Measurements from ENCODE around the gene TBX4. TPM values are rescaled to one million over a fixed set of nuclear protein-coding genes. Genes with fewer than 3 reads are reported as not detected.

The TBX4 gene
- total RNA-seq, 1 experiment from 2014 or later, result not detected

DNA sequence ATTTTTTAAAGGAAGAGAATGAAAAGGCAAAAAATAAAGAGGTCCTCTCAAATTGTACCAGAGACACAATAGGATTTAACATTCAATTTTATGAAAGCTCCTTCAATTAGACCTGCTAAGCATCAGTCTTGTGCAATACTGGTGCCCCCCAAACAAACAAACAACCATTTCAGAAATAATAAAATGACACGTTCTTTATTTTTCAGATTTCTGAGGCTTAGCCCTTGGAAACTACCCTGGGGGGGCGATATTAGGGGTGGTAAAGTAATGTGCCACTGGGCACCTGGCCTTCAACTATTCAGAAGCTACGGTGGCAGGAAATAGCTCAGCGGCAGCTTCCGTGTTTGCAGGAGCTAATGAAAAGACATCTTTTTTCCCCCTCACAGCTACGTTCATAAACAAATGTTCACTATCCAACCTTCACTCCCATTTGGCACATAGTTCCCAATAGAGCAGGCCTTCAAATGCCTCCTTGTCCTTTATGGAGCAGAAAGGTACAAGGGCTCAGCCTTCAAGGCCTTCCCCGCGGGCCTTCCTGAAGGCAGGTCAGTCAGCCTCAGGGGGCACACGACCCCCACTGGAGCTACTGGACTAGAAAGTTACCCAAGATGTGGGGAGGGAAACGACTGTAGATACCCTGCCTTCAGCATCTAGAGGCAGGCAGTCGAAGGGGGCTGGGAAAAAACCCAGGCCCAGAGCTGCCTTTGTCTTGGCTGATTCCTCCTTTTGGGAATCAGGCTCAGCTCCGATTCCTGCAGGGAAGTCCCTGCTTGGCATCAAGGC lies 44.1 kb downstream of the TBX4 start:
- H2BK15ac ChIP-seq (ENCODE audit: low read depth, low read length), result no peak overlapping the region
- H3K36me3 Mint-ChIP-seq (ENCODE audit: insufficient read depth in 1 of 3, low read depth in 3 of 3), result no peaks in the 10 kb centered on the region
- no peak overlapping the region for H4K5ac ChIP-seq (ENCODE audit: insufficient read length, low read depth, low read length)
- H3K9ac ChIP-seq (ENCODE audit: extremely low read depth, insufficient read length, low read length), result no peak overlapping the region
- H2BK5ac ChIP-seq (ENCODE audit: insufficient read length, low read length), result no peak overlapping the region
- H3T11ph ChIP-seq (ENCODE audit: low read length), result no peak overlapping the region
- H3K4me1 Mint-ChIP-seq, result peaks cover 12 to 16% of the 10 kb centered on the region in 2 experiments
- H3K4me2 ChIP-seq (ENCODE audit: insufficient read depth, insufficient read length, low read length), result no peak overlapping the region
- no peak overlapping the region for H3K56ac ChIP-seq (ENCODE audit: insufficient read length, low read depth, low read length)
- H3K27me3 ChIP-seq (ENCODE audit: insufficient read depth, low read length), result no peaks in the 10 kb centered on the region
- no peak overlapping the region; a peak in 1 of 7 replicates for H3K27ac Mint-ChIP-seq
- H3K27me3 Mint-ChIP-seq (ENCODE audit: low read depth), result peaks cover 7% of the 10 kb centered on the region; the same call in 1 of the 2 replicates
- H2BK20ac ChIP-seq (ENCODE audit: low read depth, low read length, poor library complexity, severe bottlenecking), result no peak overlapping the region
- no peak overlapping the region for H3K23ac ChIP-seq (ENCODE audit: insufficient read length, low read depth, low read length)
- H3K79me2 ChIP-seq (ENCODE audit: insufficient read depth, low read length), result no peaks in the 10 kb centered on the region
- no peak overlapping the region for H3K27ac ChIP-seq (ENCODE audit: insufficient read length, low read depth, low read length)
- no peaks in the 10 kb centered on the region for H3K9me3 Mint-ChIP-seq
- DNase-seq, result no peak
- no peak overlapping the region for H4K91ac ChIP-seq (ENCODE audit: insufficient read length, low read depth, low read length)
- no peak overlapping the region for H3K4ac ChIP-seq (ENCODE audit: low read depth, low read length)
- peak overlapping the region; percentile 73 for H2AFZ ChIP-seq (ENCODE audit: low read length)
- no peaks in the 10 kb centered on the region for H3K79me1 ChIP-seq (ENCODE audit: insufficient read depth, low read depth, low read length, poor library complexity, severe bottlenecking)
- no peak overlapping the region for H3K4me3 Mint-ChIP-seq
- H2BK12ac ChIP-seq (ENCODE audit: insufficient read length, low read depth, low read length), result no peak overlapping the region
- no peaks in the 10 kb centered on the region for H3K9me3 ChIP-seq (ENCODE audit: control insufficient read depth, low read depth, low read length)
- no peak overlapping the region for H3K14ac ChIP-seq (ENCODE audit: insufficient read depth, low read length)
- TF ChIP-seq, protein P1, sequence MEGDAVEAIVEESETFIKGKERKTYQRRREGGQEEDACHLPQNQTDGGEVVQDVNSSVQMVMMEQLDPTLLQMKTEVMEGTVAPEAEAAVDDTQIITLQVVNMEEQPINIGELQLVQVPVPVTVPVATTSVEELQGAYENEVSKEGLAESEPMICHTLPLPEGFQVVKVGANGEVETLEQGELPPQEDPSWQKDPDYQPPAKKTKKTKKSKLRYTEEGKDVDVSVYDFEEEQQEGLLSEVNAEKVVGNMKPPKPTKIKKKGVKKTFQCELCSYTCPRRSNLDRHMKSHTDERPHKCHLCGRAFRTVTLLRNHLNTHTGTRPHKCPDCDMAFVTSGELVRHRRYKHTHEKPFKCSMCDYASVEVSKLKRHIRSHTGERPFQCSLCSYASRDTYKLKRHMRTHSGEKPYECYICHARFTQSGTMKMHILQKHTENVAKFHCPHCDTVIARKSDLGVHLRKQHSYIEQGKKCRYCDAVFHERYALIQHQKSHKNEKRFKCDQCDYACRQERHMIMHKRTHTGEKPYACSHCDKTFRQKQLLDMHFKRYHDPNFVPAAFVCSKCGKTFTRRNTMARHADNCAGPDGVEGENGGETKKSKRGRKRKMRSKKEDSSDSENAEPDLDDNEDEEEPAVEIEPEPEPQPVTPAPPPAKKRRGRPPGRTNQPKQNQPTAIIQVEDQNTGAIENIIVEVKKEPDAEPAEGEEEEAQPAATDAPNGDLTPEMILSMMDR (conservative IDR thresholded peaks at IDR 0.05), result no peak
- no peak overlapping the region for H2AK5ac ChIP-seq (ENCODE audit: insufficient read length, low read length)
- no peaks in the 10 kb centered on the region; the same call in 1 of the 2 replicates for H3K4me1 ChIP-seq (ENCODE audit: insufficient read depth, low read length)
- H4K8ac ChIP-seq (replicated peaks; ENCODE audit: insufficient read length, low read depth, low read length), result no peak overlapping the region
- WGBS (ENCODE audit: extremely low coverage, insufficient read length, low lambda C conversion rate), result no CpG with 5 or more reads among the region's 12 CpGs
- H3K18ac ChIP-seq (ENCODE audit: insufficient read length, low read depth, low read length), result no peak overlapping the region
- H4K20me1 ChIP-seq (ENCODE audit: control insufficient read depth, insufficient read depth, insufficient read length), result no peaks in the 10 kb centered on the region
- no peak overlapping the region for H2BK120ac ChIP-seq (ENCODE audit: low read depth, low read length, poor library complexity, severe bottlenecking)
- no peaks in the 10 kb centered on the region for H3K23me2 ChIP-seq (ENCODE audit: insufficient read length, low read depth, low read length, poor library complexity, severe bottlenecking)

Measured in H9 (cell line).